Activated CD4-positive, CD25-positive, alpha-beta regulatory T cell treated with anti-CD3 and anti-CD28 coated beads, Interleukin-2, amount 50 U/mL, for 16 hours (primary cell): ENCODE results near the gene CFL1.
"Not testable (repeated sequence)": the region's sequence is repeated elsewhere in the genome, so short reads cannot be mapped to it uniquely, and the experiment has no call there.

Experiments
- DNase-seq: peaks from one replicate; pipeline ENCODE4 v3.0.0-alpha.2; 2020; ENCODE audit warnings: low read depth, low spot score

Gene CFL1

GRCh38 chr11:65857853-65858680 lies at the start of gene CFL1:
Gene CFL1, minus strand, starts transcription at chr11:65858180. Its CDS starts 81 bp downstream, at chr11:65858099.
- DNase-seq: peak; percentile 92

- no peak for DNase-seq
Observed at GRCh38 chr11:65906602-65907001, 48.6 kb upstream of the CFL1 start.

- DNase-seq: no peak
Observed at GRCh38 chr11:65903715-65904114, 45.7 kb upstream of the CFL1 start.

GRCh38 chr11:65903068-65903481 lies 45.1 kb upstream of the CFL1 start:
- DNase-seq: no peak

GRCh38 chr11:65900899-65901180 lies 42.9 kb upstream of the CFL1 start:
- DNase-seq: no peak

GRCh38 chr11:65900125-65900898 lies 42.3 kb upstream of the CFL1 start, which contains the start of gene FOSL1:
Gene FOSL1, minus strand, starts transcription at chr11:65900388. Its CDS starts 49 bp downstream, at chr11:65900339.
- peak; percentile 85 for DNase-seq

GRCh38 chr11:65899356-65900124 lies 41.6 kb upstream of the CFL1 start:
- DNase-seq: no peak

- no peak for DNase-seq
Observed at GRCh38 chr11:65898656-65899355, 40.8 kb upstream of the CFL1 start.

GRCh38 chr11:65897020-65897471 lies 39.1 kb upstream of the CFL1 start:
- DNase-seq: no peak

- DNase-seq: no peak
Observed at GRCh38 chr11:65896034-65896999, 38.3 kb upstream of the CFL1 start.

- DNase-seq: no peak
Observed at GRCh38 chr11:65895482-65895981, 37.6 kb upstream of the CFL1 start.

GRCh38 chr11:65894034-65894591 lies 36.1 kb upstream of the CFL1 start:
- DNase-seq: no peak

- no peak for DNase-seq
Observed at GRCh38 chr11:65892661-65893317, 34.8 kb upstream of the CFL1 start.

- not testable (repeated sequence) for DNase-seq
Observed at GRCh38 chr11:65892137-65892540, 34.2 kb upstream of the CFL1 start.

GRCh38 chr11:65891219-65892136 lies 33.5 kb upstream of the CFL1 start:
- no peak for DNase-seq

GRCh38 chr11:65890324-65891218 lies 32.6 kb upstream of the CFL1 start, which contains the start of gene CCDC85B:
Gene CCDC85B, plus strand, starts transcription at chr11:65890673. Its CDS starts 111 bp downstream, at chr11:65890784.
- DNase-seq: peak; percentile 96
